ENCODE data around the gene TOMM7.
"Not testable (repeated sequence)": the region's sequence is repeated elsewhere in the genome, so short reads cannot be mapped to it uniquely, and the experiment has no call there.

The TOMM7 gene

GRCh38 chr7:22790640-22791039 lies 32.0 kb downstream of the TOMM7 start:
- H3K27ac ChIP-seq (ENCODE audit: low read depth, low read length); H3K9ac ChIP-seq (ENCODE audit: low read length); H3K36me3 ChIP-seq (ENCODE audit: control insufficient read depth, insufficient read depth, low read length); H3K4me3 ChIP-seq (ENCODE audit: low read length); H3K4me1 ChIP-seq (ENCODE audit: control insufficient read depth, insufficient read depth, low read length); H3K27me3 ChIP-seq (ENCODE audit: control insufficient read depth, insufficient read depth, low read length): not testable (repeated sequence)

- Histone ChIP-seq H3K9ac (ENCODE audit: low read length) (no peak overlapping the region), H3K27ac (ENCODE audit: low read depth, low read length) (no peak overlapping the region), H3K27me3 (ENCODE audit: control insufficient read depth, insufficient read depth, low read length) (no peaks in the 10 kb centered on the region), H3K36me3 (ENCODE audit: control insufficient read depth, insufficient read depth, low read length) (no peaks in the 10 kb centered on the region), H3K4me1 (ENCODE audit: control insufficient read depth, insufficient read depth, low read length) (no peaks in the 10 kb centered on the region), H3K4me3 (ENCODE audit: low read length) (no peak overlapping the region)
These were observed 34.7 kb downstream of the TOMM7 start for GRCh38 chr7:22787951-22788350.

- no peaks in the 10 kb centered on the region for H3K36me3 ChIP-seq (ENCODE audit: control insufficient read depth, insufficient read depth, low read length)
- H3K4me3 ChIP-seq (ENCODE audit: low read length), result no peak overlapping the region
- no peaks in the 10 kb centered on the region for H3K4me1 ChIP-seq (ENCODE audit: control insufficient read depth, insufficient read depth, low read length)
- no peaks in the 10 kb centered on the region for H3K27me3 ChIP-seq (ENCODE audit: control insufficient read depth, insufficient read depth, low read length)
- H3K27ac ChIP-seq (ENCODE audit: low read depth, low read length), result no peak overlapping the region
- no peak overlapping the region for H3K9ac ChIP-seq (ENCODE audit: low read length)
These were observed 36.2 kb downstream of the TOMM7 start for GRCh38 chr7:22786290-22786932.

GRCh38 chr7:22784346-22784745 lies 38.3 kb downstream of the TOMM7 start:
- H3K4me3 ChIP-seq (ENCODE audit: low read length), result no peak overlapping the region
- no peaks in the 10 kb centered on the region for H3K36me3 ChIP-seq (ENCODE audit: control insufficient read depth, insufficient read depth, low read length)
- H3K4me1 ChIP-seq (ENCODE audit: control insufficient read depth, insufficient read depth, low read length), result no peaks in the 10 kb centered on the region
- no peak overlapping the region for H3K27ac ChIP-seq (ENCODE audit: low read depth, low read length)
- no peak overlapping the region for H3K9ac ChIP-seq (ENCODE audit: low read length)
- no peaks in the 10 kb centered on the region for H3K27me3 ChIP-seq (ENCODE audit: control insufficient read depth, insufficient read depth, low read length)

- H3K9ac ChIP-seq (ENCODE audit: low read length), result no peak overlapping the region
- H3K4me1 ChIP-seq (ENCODE audit: control insufficient read depth, insufficient read depth, low read length), result no peaks in the 10 kb centered on the region
- no peaks in the 10 kb centered on the region for H3K36me3 ChIP-seq (ENCODE audit: control insufficient read depth, insufficient read depth, low read length)
- H3K27me3 ChIP-seq (ENCODE audit: control insufficient read depth, insufficient read depth, low read length), result no peaks in the 10 kb centered on the region
- no peak overlapping the region for H3K4me3 ChIP-seq (ENCODE audit: low read length)
- no peak overlapping the region for H3K27ac ChIP-seq (ENCODE audit: low read depth, low read length)
These were observed 39.2 kb downstream of the TOMM7 start for GRCh38 chr7:22783421-22783820.

- H3K4me1 ChIP-seq (ENCODE audit: control insufficient read depth, insufficient read depth, low read length), result no peaks in the 10 kb centered on the region
- H3K9ac ChIP-seq (ENCODE audit: low read length), result no peak overlapping the region
- no peaks in the 10 kb centered on the region for H3K27me3 ChIP-seq (ENCODE audit: control insufficient read depth, insufficient read depth, low read length)
- no peaks in the 10 kb centered on the region for H3K36me3 ChIP-seq (ENCODE audit: control insufficient read depth, insufficient read depth, low read length)
- no peak overlapping the region for H3K27ac ChIP-seq (ENCODE audit: low read depth, low read length)
- no peak overlapping the region for H3K4me3 ChIP-seq (ENCODE audit: low read length)
These were observed 39.9 kb downstream of the TOMM7 start for GRCh38 chr7:22782616-22783232.

GRCh38 chr7:22781230-22781711 lies 41.4 kb downstream of the TOMM7 start:
- H3K4me3 ChIP-seq (ENCODE audit: low read length), result no peak overlapping the region
- no peak overlapping the region for H3K9ac ChIP-seq (ENCODE audit: low read length)
- H3K27ac ChIP-seq (ENCODE audit: low read depth, low read length), result no peak overlapping the region
- no peaks in the 10 kb centered on the region for H3K4me1 ChIP-seq (ENCODE audit: control insufficient read depth, insufficient read depth, low read length)
- H3K36me3 ChIP-seq (ENCODE audit: control insufficient read depth, insufficient read depth, low read length), result no peaks in the 10 kb centered on the region
- H3K27me3 ChIP-seq (ENCODE audit: control insufficient read depth, insufficient read depth, low read length), result no peaks in the 10 kb centered on the region

- H3K4me1 ChIP-seq (ENCODE audit: control insufficient read depth, insufficient read depth, low read length); H3K36me3 ChIP-seq (ENCODE audit: control insufficient read depth, insufficient read depth, low read length); H3K4me3 ChIP-seq (ENCODE audit: low read length); H3K27me3 ChIP-seq (ENCODE audit: control insufficient read depth, insufficient read depth, low read length); H3K27ac ChIP-seq (ENCODE audit: low read depth, low read length); H3K9ac ChIP-seq (ENCODE audit: low read length): not testable (repeated sequence)
These were observed 42.8 kb downstream of the TOMM7 start for GRCh38 chr7:22779730-22780323.

- no peak overlapping the region for H3K9ac ChIP-seq (ENCODE audit: low read length)
- no peaks in the 10 kb centered on the region for H3K4me1 ChIP-seq (ENCODE audit: control insufficient read depth, insufficient read depth, low read length)
- no peak overlapping the region for H3K4me3 ChIP-seq (ENCODE audit: low read length)
- H3K27ac ChIP-seq (ENCODE audit: low read depth, low read length), result no peak overlapping the region
- H3K27me3 ChIP-seq (ENCODE audit: control insufficient read depth, insufficient read depth, low read length), result no peaks in the 10 kb centered on the region
- H3K36me3 ChIP-seq (ENCODE audit: control insufficient read depth, insufficient read depth, low read length), result no peaks in the 10 kb centered on the region
These were observed 45.7 kb downstream of the TOMM7 start for GRCh38 chr7:22776964-22777363.

GRCh38 chr7:22772885-22773284 lies 49.8 kb downstream of the TOMM7 start:
- Histone ChIP-seq H3K27me3 (ENCODE audit: control insufficient read depth, insufficient read depth, low read length) (no peaks in the 10 kb centered on the region), H3K36me3 (ENCODE audit: control insufficient read depth, insufficient read depth, low read length) (no peaks in the 10 kb centered on the region), H3K27ac (ENCODE audit: low read depth, low read length) (no peak overlapping the region), H3K9ac (ENCODE audit: low read length) (no peak overlapping the region), H3K4me3 (ENCODE audit: low read length) (no peak overlapping the region), H3K4me1 (ENCODE audit: control insufficient read depth, insufficient read depth, low read length) (no peaks in the 10 kb centered on the region)

GRCh38 chr7:22771872-22772228 lies 50.8 kb downstream of the TOMM7 start:
- H3K4me3 ChIP-seq (ENCODE audit: low read length), result no peak overlapping the region
- H3K36me3 ChIP-seq (ENCODE audit: control insufficient read depth, insufficient read depth, low read length), result no peaks in the 10 kb centered on the region
- H3K27ac ChIP-seq (ENCODE audit: low read depth, low read length), result no peak overlapping the region
- H3K27me3 ChIP-seq (ENCODE audit: control insufficient read depth, insufficient read depth, low read length), result no peaks in the 10 kb centered on the region
- no peak overlapping the region for H3K9ac ChIP-seq (ENCODE audit: low read length)
- H3K4me1 ChIP-seq (ENCODE audit: control insufficient read depth, insufficient read depth, low read length), result no peaks in the 10 kb centered on the region

- H3K27ac ChIP-seq (ENCODE audit: low read depth, low read length), result no peak overlapping the region
These were observed 51.3 kb downstream of the TOMM7 start for GRCh38 chr7:22771194-22771871.

More at GRCh38 chr7:22771194-22771871, 51.3 kb downstream of the TOMM7 start:
- Histone ChIP-seq H3K36me3 (ENCODE audit: control insufficient read depth, insufficient read depth, low read length) (no peaks in the 10 kb centered on the region), H3K9ac (ENCODE audit: low read length) (no peak overlapping the region), H3K4me3 (ENCODE audit: low read length) (no peak overlapping the region), H3K27me3 (ENCODE audit: control insufficient read depth, insufficient read depth, low read length) (no peaks in the 10 kb centered on the region), H3K4me1 (ENCODE audit: control insufficient read depth, insufficient read depth, low read length) (no peaks in the 10 kb centered on the region)

Measured in rectal smooth muscle tissue (tissue), 1 donor.